ENCODE results near the gene ETDA. TPM values are rescaled to one million over a fixed set of nuclear protein-coding genes. Genes with fewer than 3 reads are reported as not detected.

Gene ETDA
- polyA plus RNA-seq, 1 donor from 2014 or later: not detected

- peaks cover 1% of the 10 kb centered on the region for H3K27me3 Mint-ChIP-seq
- no peak overlapping the region for H3K4me3 Mint-ChIP-seq
- peaks cover 3 to 16% (median 5%) of the 10 kb centered on the region in 3 donors for H3K4me1 Mint-ChIP-seq
- H3K9me3 Mint-ChIP-seq: no peaks in the 10 kb centered on the region
- H3K27ac Mint-ChIP-seq: no peak overlapping the region
- peaks cover 1% of the 10 kb centered on the region for H3K36me3 Mint-ChIP-seq
Observed at GRCh38 chrX:135302269-135302873, 50.5 kb downstream of the ETDA start.

Other genes starting within 250 kb of the ETDA start
- gene RTL8B, start 229.5 kb upstream of the ETDA start, polyA plus RNA-seq: not detected
- 23.4 TPM for gene RTL8C, start 219.7 kb upstream of the ETDA start, polyA plus RNA-seq
- gene RTL8A, start 199.9 kb upstream of the ETDA start, polyA plus RNA-seq: 23.8 TPM
- gene SMIM10L2B, start 153.3 kb upstream of the ETDA start, polyA plus RNA-seq: not detected
- not detected for gene ETDB, start 131.5 kb upstream of the ETDA start, polyA plus RNA-seq
- gene CT55, start 80.7 kb upstream of the ETDA start, polyA plus RNA-seq: not detected
- gene ETDC, start 57.4 kb downstream of the ETDA start, polyA plus RNA-seq: not detected
- 7.4 TPM for gene ZNF75D, start 92.0 kb downstream of the ETDA start, polyA plus RNA-seq
- 1.5 TPM for gene ZNF449, start 92.7 kb downstream of the ETDA start, polyA plus RNA-seq
- gene SMIM10L2A, start 169.9 kb downstream of the ETDA start, polyA plus RNA-seq: 0.05 TPM

Data from IgD-negative memory B cell (primary cell).